ENCODE data around the gene PLCH2.

GRCh38 chr1:2528611-2528965, 52.5 kb downstream of the PLCH2 start:
- TF ChIP-seq CTCF (IDR thresholded peaks at IDR 0.05; ENCODE audit: extremely low read depth in 1 of 2, insufficient read depth in 1 of 2, low read depth in 1 of 2, low read length in 2 of 2) (no peak), EZH2 (IDR thresholded peaks at IDR 0.05; ENCODE audit: borderline replicate concordance, low read depth, low read length, severe bottlenecking) (no peak), JUN (IDR thresholded peaks at IDR 0.05; ENCODE audit: borderline replicate concordance, insufficient read depth, insufficient read length, low read depth) (no peak), MYC (IDR thresholded peaks at IDR 0.05; ENCODE audit: low read depth, low read length) (no peak), POLR2A (IDR thresholded peaks at IDR 0.05; ENCODE audit: low read depth, low read length) (no peak), POLR2AphosphoS5 (IDR thresholded peaks at IDR 0.05; ENCODE audit: insufficient read depth, low read depth, low read length) (no peak), MAX (IDR thresholded peaks at IDR 0.05; ENCODE audit: insufficient read depth, insufficient read length) (no peak), FOS (IDR thresholded peaks at IDR 0.05; ENCODE audit: borderline replicate concordance, insufficient read depth, low read length) (no peak), GATA2 (IDR thresholded peaks at IDR 0.05; ENCODE audit: insufficient read depth, insufficient read length, low read depth, low read length) (no peak)

All from endothelial cell of umbilical vein (primary cell).